GM19397 (cell line): ENCODE data around the gene RCC1.
A peak's percentile ranks its signal among the peaks of the same experiment; 100 is the strongest.
"Not testable (repeated sequence)": the region's sequence is repeated elsewhere in the genome, so short reads cannot be mapped to it uniquely, and the experiment has no call there.

Experiments used
- ATAC-seq: cut with Tn5 transposase; IDR thresholded peaks from one replicate; pipeline ENCODE4 v1.9.1; 2021; ENCODE audit warnings: mild to moderate bottlenecking, moderate library complexity; ENCODE audit not compliant: unreplicated experiment

The RCC1 gene

GRCh38 chr1:28510970-28511440 lies 5.2 kb downstream of the RCC1 start:
- ATAC-seq: no peak

- ATAC-seq: no peak
Observed at GRCh38 chr1:28512058-28512611, 6.3 kb downstream of the RCC1 start.

- not testable (repeated sequence) for ATAC-seq
Observed at GRCh38 chr1:28514445-28514933, 8.6 kb downstream of the RCC1 start.

GRCh38 chr1:28516518-28516956 lies 10.7 kb downstream of the RCC1 start:
- ATAC-seq: no peak

- ATAC-seq: no peak
Observed at GRCh38 chr1:28517649-28517999, 11.8 kb downstream of the RCC1 start.

GRCh38 chr1:28518000-28518744 lies 12.3 kb downstream of the RCC1 start:
- ATAC-seq: peak; percentile 69

- ATAC-seq: peak; percentile 6
Observed at GRCh38 chr1:28518745-28519341, 13.0 kb downstream of the RCC1 start.

- no peak for ATAC-seq
Observed at GRCh38 chr1:28519946-28520725, 14.3 kb downstream of the RCC1 start.

GRCh38 chr1:28520796-28521195 lies 15.0 kb downstream of the RCC1 start:
- not testable (repeated sequence) for ATAC-seq

- ATAC-seq: no peak
Observed at GRCh38 chr1:28521502-28522164, 15.8 kb downstream of the RCC1 start.

- not testable (repeated sequence) for ATAC-seq
Observed at GRCh38 chr1:28522537-28522936, 16.7 kb downstream of the RCC1 start.

- not testable (repeated sequence) for ATAC-seq
Observed at GRCh38 chr1:28525002-28525642, 19.3 kb downstream of the RCC1 start.

GRCh38 chr1:28526886-28527285 lies 21.0 kb downstream of the RCC1 start:
- ATAC-seq: no peak

- no peak for ATAC-seq
Observed at GRCh38 chr1:28530456-28530855, 24.6 kb downstream of the RCC1 start.

- ATAC-seq: no peak
Observed at GRCh38 chr1:28534671-28535070, 28.8 kb downstream of the RCC1 start.

- no peak for ATAC-seq
Observed at GRCh38 chr1:28535180-28535579, 29.3 kb downstream of the RCC1 start.

- no peak for ATAC-seq
Observed at GRCh38 chr1:28537457-28538199, 31.8 kb downstream of the RCC1 start.

GRCh38 chr1:28538286-28538685 lies 32.4 kb downstream of the RCC1 start:
- no peak for ATAC-seq

- ATAC-seq: no peak
Observed at GRCh38 chr1:28540651-28541050, 34.8 kb downstream of the RCC1 start.
